Right lobe of liver (tissue), 6 donors: ENCODE measurements around the gene OSBPL10. TPM values are rescaled to one million over a fixed set of nuclear protein-coding genes. Genes with fewer than 3 reads are reported as not detected.

Source experiments
- ATAC-seq, 4 donors: fragments of 200-7000 bp; cut with Tn5 transposase; one replicate each; pipeline ENCODE4 v1.9.1; 2020; ENCODE audit warnings: mild to moderate bottlenecking in 4 of 4, moderate library complexity in 4 of 4
- DNase-seq, 3 donors: peaks; one replicate each; pipeline ENCODE4 v3.0.0-alpha.2; 2020
- H3K27ac ChIP-seq, 3 donors: fragments of 200-600 bp; one replicate each; pipeline ENCODE4 v1.8.0; 2022
- H3K27me3 ChIP-seq, 2 donors: fragments of 200-600 bp; one replicate each; pipeline ENCODE4 v1.8.0; 2022
- H3K36me3 ChIP-seq, 4 donors: fragments of 200-600 bp; sonication (generic) in 1 of 4; one replicate each; pipeline versions ENCODE4 v1.5.1 to v1.8.0; 2017 to 2022; ENCODE audit warnings: control low read depth in 1 of 4
- H3K4me1 ChIP-seq, 4 donors: fragments of 200-600 bp; sonication (generic) in 1 of 4; one replicate each; pipeline versions ENCODE4 v1.5.1 to v1.8.0; 2017 to 2022; ENCODE audit warnings: control low read depth in 1 of 4
- H3K4me3 ChIP-seq, 3 donors: fragments of 200-600 bp; one replicate each; pipeline ENCODE4 v1.8.0; 2022
- H3K9me3 ChIP-seq, 4 donors: fragments of 200-600 bp; sonication (generic) in 1 of 4; one replicate each; pipeline versions ENCODE4 v1.5.1 to v1.8.0; 2017 to 2022; ENCODE audit warnings: control low read depth in 1 of 4
- CTCF ChIP-seq, 4 donors: fragments of 200-600 bp in 3 of 4; fragments of 450-650 bp in 1 of 4; IDR thresholded peaks; one replicate each; pipeline versions ENCODE4 v1.5.1 to v1.8.0; 2016 to 2022; ENCODE audit warnings: antibody characterized with exemption in 4 of 4, mild to moderate bottlenecking in 2 of 4
- POLR2A ChIP-seq: fragments of 450-650 bp; IDR thresholded peaks from one replicate; pipeline ENCODE4 v1.6.1; 2017; ENCODE audit warnings: antibody characterized with exemption, mild to moderate bottlenecking
- WGBS: methylation state at CpG from one replicate; pipeline ENCODE4 v1.1.6; 2018; ENCODE audit warnings: low coverage, low lambda C conversion rate; ENCODE audit not compliant: insufficient coverage; ENCODE audit errors: missing lambda C conversion rate; 5-methylcytosine and 5-hydroxymethylcytosine counted together
- intact Hi-C, 2 donors: fragments of 100-400 bp; cut with DNase I; formaldehyde crosslinking; loops; one replicate each; pipeline versions ENCODE4 v1.11.2 to v1.14.1; 2022
- total RNA-seq, 6 experiments: library from RNA; depleted of rRNA in 2 of 6; stranded (reverse); fragments of >200 nt in 2 of 6; fragmentation: NEBNext Ultra II Directional in 3 of 6; extraction: Animal tissue kit (Norgen Biotek cat#: 25700) in 3 of 6; gene quantifications; one replicate each; pipeline versions ENCODE4 v1.1.0 to v1.2.4, GENCODE V29; 2016 to 2023
- donor health status: DM: no; HTN: yes; CAD: no.
- donor health status: DM: no; HTN: no; CAD: no.
- donor health status: DM: no; HTN: no; CAD: no.
- donor health status: DM: no; HTN: yes; CAD: no.
- donor health status: DM: no; HTN: yes; CAD: no.

OSBPL10 gene
- total RNA-seq, 6 experiments from 2014 or later = 2.2 to 13.0 (median 3.7) TPM

- DNase-seq (no peak), ATAC-seq (no peak)
- intact Hi-C loops = no loop called here
- no peak overlapping the region for H3K27ac ChIP-seq
- no peaks in the 10 kb centered on the region for H3K4me1 ChIP-seq
- no peaks in the 10 kb centered on the region for H3K27me3 ChIP-seq
- TF ChIP-seq CTCF (IDR thresholded peaks at IDR 0.05) (no peak), POLR2A (no peak)
- no peak overlapping the region for H3K4me3 ChIP-seq
- WGBS = 74% methylated on average over 3 of the region's 4 CpGs
- H3K36me3 ChIP-seq = no peaks in the 10 kb centered on the region
- no peaks in the 10 kb centered on the region for H3K9me3 ChIP-seq
Measured at GRCh38 chr3:31926543-31926942, 54.5 kb downstream of the OSBPL10 start.

GRCh38 chr3:31925271-31925630, 55.8 kb downstream of the OSBPL10 start:
- H3K27ac ChIP-seq = no peak overlapping the region
- H3K4me3 ChIP-seq = no peak overlapping the region
- no peaks in the 10 kb centered on the region for H3K27me3 ChIP-seq
- TF ChIP-seq POLR2A (no peak), CTCF (IDR thresholded peaks at IDR 0.05) (no peak)
- no peak for ATAC-seq
- no peaks in the 10 kb centered on the region for H3K9me3 ChIP-seq
- 47% methylated on average over 5 of the region's 5 CpGs for WGBS
- intact Hi-C loops = no loop called here
- DNase-seq = no peak
- no peaks in the 10 kb centered on the region for H3K36me3 ChIP-seq
- H3K4me1 ChIP-seq = no peaks in the 10 kb centered on the region

GRCh38 chr3:31924610-31925270, 56.3 kb downstream of the OSBPL10 start:
- intact Hi-C loops = no loop called here
- TF ChIP-seq POLR2A (no peak), CTCF (IDR thresholded peaks at IDR 0.05) (no peak)
- Histone ChIP-seq H3K27ac (no peak overlapping the region), H3K4me1 (no peaks in the 10 kb centered on the region), H3K4me3 (no peak overlapping the region), H3K9me3 (no peaks in the 10 kb centered on the region), H3K27me3 (no peaks in the 10 kb centered on the region), H3K36me3 (no peaks in the 10 kb centered on the region)
- no peak for DNase-seq
- ATAC-seq = no peak
- WGBS = 61% methylated on average over 2 of the region's 2 CpGs

GRCh38 chr3:31922962-31923361, 58.1 kb downstream of the OSBPL10 start:
- intact Hi-C loops = no loop called here
- DNase-seq = no peak
- no peaks in the 10 kb centered on the region for H3K4me1 ChIP-seq
- H3K27ac ChIP-seq = no peak overlapping the region
- TF ChIP-seq CTCF (IDR thresholded peaks at IDR 0.05) = no peak
- TF ChIP-seq POLR2A = no peak
- no peak overlapping the region for H3K4me3 ChIP-seq
- H3K9me3 ChIP-seq = no peaks in the 10 kb centered on the region
- 27% methylated on average over 1 of the region's 1 CpG for WGBS
- H3K36me3 ChIP-seq = no peaks in the 10 kb centered on the region
- no peaks in the 10 kb centered on the region for H3K27me3 ChIP-seq
- no peak for ATAC-seq

GRCh38 chr3:31921837-31922236, 59.2 kb downstream of the OSBPL10 start:
- TF ChIP-seq CTCF (IDR thresholded peaks at IDR 0.05) = no peak
- no peak for TF ChIP-seq POLR2A
- DNase-seq (no peak), ATAC-seq (no peak)
- Histone ChIP-seq H3K27ac (no peak overlapping the region), H3K27me3 (no peaks in the 10 kb centered on the region), H3K36me3 (no peaks in the 10 kb centered on the region), H3K9me3 (no peaks in the 10 kb centered on the region), H3K4me1 (peaks cover 0 to 6% (median 0%) of the 10 kb centered on the region in 4 donors), H3K4me3 (no peak overlapping the region)
- WGBS = 89% methylated on average over 4 of the region's 4 CpGs
- intact Hi-C loops = no loop called here
